ENCODE measurements around the gene IDE.
"Not testable (repeated sequence)": the region's sequence is repeated elsewhere in the genome, so short reads cannot be mapped to it uniquely, and the experiment has no call there.

IDE gene

GRCh38 chr10:92483539-92483938 lies 90.4 kb downstream of the IDE start:
- DNase-seq: no peak

- DNase-seq: no peak
Measured at GRCh38 chr10:92480413-92480812, 93.5 kb downstream of the IDE start.

- DNase-seq: no peak
Measured at GRCh38 chr10:92479547-92479946, 94.3 kb downstream of the IDE start.

- DNase-seq: no peak
Measured at GRCh38 chr10:92478536-92478935, 95.4 kb downstream of the IDE start.

- no peak for DNase-seq
Measured at GRCh38 chr10:92475357-92475868, 98.5 kb downstream of the IDE start.

- DNase-seq: no peak
Measured at GRCh38 chr10:92470026-92470425, 103.9 kb downstream of the IDE start.

GRCh38 chr10:92464364-92464763 lies 109.5 kb downstream of the IDE start:
- DNase-seq: no peak

- DNase-seq: no peak
Measured at GRCh38 chr10:92463582-92463981, 110.3 kb downstream of the IDE start.

GRCh38 chr10:92454955-92455354 lies 118.9 kb downstream of the IDE start:
- DNase-seq: not testable (repeated sequence)

- DNase-seq: no peak
Measured at GRCh38 chr10:92452313-92452712, 121.6 kb downstream of the IDE start.

GRCh38 chr10:92451431-92451830 lies 122.5 kb downstream of the IDE start:
- DNase-seq: no peak

GRCh38 chr10:92450896-92451295 lies 123.0 kb downstream of the IDE start:
- DNase-seq: no peak

GRCh38 chr10:92440578-92440977 lies 133.3 kb downstream of the IDE start:
- no peak for DNase-seq

- no peak for DNase-seq
Measured at GRCh38 chr10:92438220-92438619, 135.7 kb downstream of the IDE start.

GRCh38 chr10:92436611-92437010 lies 137.3 kb downstream of the IDE start:
- no peak for DNase-seq

- not testable (repeated sequence) for DNase-seq
Measured at GRCh38 chr10:92436065-92436464, 137.8 kb downstream of the IDE start.

GRCh38 chr10:92434385-92434784 lies 139.5 kb downstream of the IDE start:
- no peak for DNase-seq

GRCh38 chr10:92432596-92432995 lies 141.3 kb downstream of the IDE start:
- DNase-seq: no peak

GRCh38 chr10:92430103-92430502 lies 143.8 kb downstream of the IDE start:
- no peak for DNase-seq

- DNase-seq: no peak
Measured at GRCh38 chr10:92421550-92421949, 152.3 kb downstream of the IDE start.

- DNase-seq: no peak
Measured at GRCh38 chr10:92420546-92421275, 153.2 kb downstream of the IDE start.

- DNase-seq: no peak
Measured at GRCh38 chr10:92419740-92420545, 153.9 kb downstream of the IDE start.

- no peak for DNase-seq
Measured at GRCh38 chr10:92418891-92419290, 155.0 kb downstream of the IDE start.

- no peak for DNase-seq
Measured at GRCh38 chr10:92418221-92418620, 155.7 kb downstream of the IDE start.
